Umbilical cord (tissue), 2 donors: ENCODE data around the gene CIROP. TPM values are rescaled to one million over a fixed set of nuclear protein-coding genes. Genes with fewer than 3 reads are reported as not detected.

Experiments
- DNase-seq: peaks from one replicate; pipeline ENCODE4 v3.0.0-alpha.2; 2015; ENCODE audit warnings: low spot score
- total RNA-seq: library from RNA; depleted of rRNA; stranded (reverse); fragments of >200 nt; gene quantifications from one replicate; pipeline ENCODE4 v1.2.3, GENCODE V29; 2014; ENCODE audit warnings: low replicate concordance; ENCODE audit not compliant: insufficient read depth

The CIROP gene
- total RNA-seq, 1 donor from 2014 or later: 0.72 TPM

DNA sequence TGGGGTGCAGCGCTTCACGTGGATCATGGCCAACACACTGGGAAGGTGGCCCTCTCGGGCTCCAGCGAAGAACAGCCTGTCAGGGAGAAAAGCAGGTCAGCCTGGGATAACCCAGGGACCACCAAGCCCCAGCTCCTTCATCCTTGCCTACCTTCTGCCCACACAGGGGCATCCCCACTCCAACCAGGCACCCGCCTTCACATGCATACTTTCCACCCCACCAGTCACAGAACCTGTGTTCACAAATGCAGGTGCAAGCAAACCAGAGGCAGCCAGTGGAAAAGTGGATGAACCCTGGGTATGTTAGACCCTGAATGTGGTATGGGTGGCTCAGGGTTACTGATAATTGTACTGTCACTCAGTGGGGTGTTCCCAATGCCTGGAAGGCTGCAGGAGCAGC is 26.7 kb upstream of the CIROP start:
- DNase-seq: no peak

DNA sequence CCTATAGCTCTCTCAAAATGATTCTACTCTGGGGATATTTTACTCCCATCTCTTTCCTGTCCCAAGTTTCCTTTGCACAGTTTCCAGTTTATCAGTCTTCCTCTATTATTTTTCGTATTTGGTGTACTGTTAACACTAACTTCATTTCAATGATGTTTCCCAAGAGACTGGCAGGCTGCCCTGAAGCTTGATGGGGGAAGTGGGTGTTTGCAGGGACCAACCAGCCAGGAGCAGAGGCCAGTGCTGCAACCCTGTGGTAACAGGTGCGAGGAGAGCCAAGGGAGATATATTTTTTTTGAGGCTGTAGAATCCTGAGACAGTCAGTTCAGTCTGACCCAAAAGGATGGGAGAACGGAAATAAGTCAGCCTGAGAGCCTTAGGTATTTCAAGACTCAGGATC is 26.1 kb upstream of the CIROP start:
- no peak for DNase-seq

DNA sequence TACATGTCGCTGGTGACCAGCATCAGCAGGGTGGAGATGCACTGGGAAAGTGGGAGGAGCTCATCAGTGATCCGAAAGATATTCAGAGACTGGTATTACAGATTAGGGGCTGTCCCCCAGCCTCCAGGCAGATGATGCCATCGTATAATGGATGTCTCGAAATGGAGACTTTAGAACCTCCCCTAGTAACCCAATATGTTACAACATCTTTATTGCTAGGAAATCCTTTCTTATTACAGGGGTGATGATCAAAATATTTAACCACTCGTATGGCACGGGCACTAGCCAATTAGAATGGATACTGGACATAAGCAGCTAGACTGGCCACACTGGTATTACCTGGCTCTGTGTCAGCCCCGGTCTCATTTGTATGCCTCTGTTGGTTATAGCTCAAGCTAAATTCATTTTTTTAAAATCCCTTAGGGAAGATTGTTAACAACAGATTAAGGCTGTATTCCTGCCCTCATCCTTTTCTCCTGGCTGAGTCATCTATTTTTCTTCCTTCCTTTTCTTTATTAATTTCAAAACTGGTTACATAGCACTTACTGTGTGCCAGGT is 25.0 kb upstream of the CIROP start:
- no peak for DNase-seq

- DNase-seq: no peak
Measured at GRCh38 chr14:23128969-23129758, 24.4 kb upstream of the CIROP start.

DNA sequence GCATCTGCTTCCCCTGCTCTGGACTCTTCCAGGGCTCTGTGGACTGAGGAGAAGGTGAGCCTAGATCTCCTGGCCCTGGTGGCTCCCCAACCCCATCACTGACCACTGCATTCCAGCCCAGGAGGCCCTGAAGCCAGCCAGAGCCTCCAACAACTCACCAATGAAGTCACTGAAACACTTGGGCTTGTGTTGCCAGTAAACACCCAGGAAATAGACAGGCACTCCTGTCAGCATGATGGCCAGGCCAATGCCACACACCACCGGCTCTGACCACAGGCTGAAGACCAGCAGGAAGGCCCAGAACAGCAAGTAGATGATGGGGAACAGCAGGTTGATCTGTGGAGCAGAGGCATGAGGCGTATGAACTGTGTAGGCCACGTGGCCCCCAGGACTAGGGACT is 23.1 kb upstream of the CIROP start:
- DNase-seq: no peak

DNA sequence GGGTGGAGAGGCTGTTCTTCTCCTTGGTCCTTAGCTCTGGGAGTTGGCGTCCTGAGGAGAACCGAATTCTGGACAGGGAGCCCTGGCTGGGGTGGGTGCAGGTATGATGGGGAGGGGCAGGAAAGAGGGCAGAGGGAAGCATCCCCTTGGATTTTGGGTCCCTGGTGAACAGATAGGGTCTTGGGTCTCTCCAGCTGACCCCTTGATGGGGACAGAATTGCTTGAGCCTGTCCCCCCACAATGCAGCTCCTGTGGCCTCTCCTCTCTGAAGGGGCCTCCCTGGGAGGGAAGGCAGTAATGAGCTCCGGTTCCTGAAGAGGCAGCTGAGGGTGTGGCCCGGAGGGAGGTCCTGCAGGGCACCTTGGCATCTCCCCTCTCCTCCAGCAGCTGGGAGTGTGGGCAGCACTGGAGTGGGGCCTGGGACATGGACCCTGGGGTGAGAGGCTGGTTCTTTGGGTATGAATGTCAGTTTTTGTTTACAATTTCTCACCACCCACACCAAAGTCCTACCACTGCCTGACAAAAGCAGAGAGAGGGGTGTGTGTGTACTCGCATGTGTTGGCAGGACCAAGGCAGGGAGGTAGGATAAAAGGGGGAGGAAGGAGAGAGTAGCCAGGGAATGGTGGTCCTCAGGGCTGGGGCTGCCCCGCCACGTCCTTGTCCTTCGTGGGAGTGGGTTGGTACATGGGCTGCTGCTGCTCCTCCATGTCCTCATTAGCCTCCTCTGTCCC is 21.9 kb upstream of the CIROP start:
- no peak for DNase-seq

GRCh38 chr14:23125933-23126524 is 21.2 kb upstream of the CIROP start:
- DNase-seq: no peak

GRCh38 chr14:23125011-23125410 is 20.2 kb upstream of the CIROP start:
- DNase-seq: no peak

- no peak for DNase-seq
Measured at GRCh38 chr14:23124337-23124954, 19.7 kb upstream of the CIROP start.

- no peak for DNase-seq
Measured at GRCh38 chr14:23123419-23123818, 18.6 kb upstream of the CIROP start.

GRCh38 chr14:23122086-23122485 is 17.3 kb upstream of the CIROP start:
- no peak for DNase-seq

DNA sequence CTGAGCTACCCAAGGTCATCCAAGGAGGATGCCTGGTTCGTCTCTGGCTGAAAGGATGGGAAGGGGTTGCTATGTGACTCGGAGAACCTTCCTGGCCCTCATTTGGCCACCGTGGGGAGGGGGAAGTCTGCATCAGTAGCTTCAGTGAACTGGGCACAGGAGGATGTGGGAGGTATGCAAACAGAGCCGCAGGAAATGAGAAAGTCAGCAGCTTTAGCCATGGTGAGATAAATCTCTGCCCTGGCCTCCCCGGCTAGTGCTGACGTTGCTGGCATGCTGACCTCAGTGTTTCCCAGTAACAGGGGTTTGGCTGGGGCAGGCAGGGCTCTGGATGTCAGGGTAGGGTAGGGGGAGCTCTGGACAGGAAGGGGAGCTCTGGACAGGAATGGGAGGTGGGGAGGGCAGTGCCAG is 16.6 kb upstream of the CIROP start:
- peak; percentile 75 for DNase-seq

- peak; percentile 92 for DNase-seq
Measured at GRCh38 chr14:23120541-23121251, 15.9 kb upstream of the CIROP start.

- DNase-seq: no peak
Measured at GRCh38 chr14:23119363-23120327, 14.9 kb upstream of the CIROP start.

- DNase-seq: no peak
Measured at GRCh38 chr14:23118506-23119362, 13.9 kb upstream of the CIROP start, which contains the start of gene CEBPE. Gene CEBPE, minus strand, starts transcription at chr14:23119255. Its CDS starts 164 bp downstream, at chr14:23119091.

DNA sequence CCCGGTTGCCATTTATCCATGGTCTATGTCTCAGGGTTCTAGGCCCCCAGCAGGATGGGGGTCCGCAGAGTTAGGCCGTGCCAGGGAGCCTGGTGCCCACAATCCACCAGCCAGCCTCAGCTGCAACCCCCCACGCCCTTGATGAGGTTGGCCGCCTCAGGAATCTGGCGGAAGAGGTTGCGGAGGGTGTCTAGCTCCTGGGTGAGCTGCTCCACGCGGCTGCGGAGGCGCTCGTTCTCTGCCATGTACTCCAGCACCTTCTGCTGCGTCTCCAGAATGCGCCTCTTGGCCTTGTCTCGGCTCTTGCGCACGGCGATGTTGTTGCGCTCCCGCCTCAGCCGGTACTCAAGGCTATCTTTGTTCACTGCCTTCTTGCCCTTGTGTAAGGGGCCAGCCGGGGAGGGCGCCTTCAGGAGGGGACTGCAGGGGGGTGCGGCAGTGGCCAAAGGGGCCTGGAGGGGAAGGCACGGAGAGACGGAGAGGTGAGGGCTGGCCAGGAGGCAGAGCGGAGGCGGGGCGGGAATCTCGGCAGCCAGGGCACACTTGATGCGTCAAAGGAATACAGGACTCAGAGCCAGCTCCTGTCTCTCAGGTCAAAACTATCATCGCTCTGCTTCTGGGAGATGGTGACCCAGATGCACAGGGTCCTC is 12.7 kb upstream of the CIROP start:
- DNase-seq: no peak

GRCh38 chr14:23115918-23116317 is 11.1 kb upstream of the CIROP start:
- no peak for DNase-seq

GRCh38 chr14:23115039-23115731 is 10.4 kb upstream of the CIROP start:
- peak; percentile 49 for DNase-seq
